AG04450 (cell line): ENCODE data around the gene PSMC1. TPM values are rescaled to one million over a fixed set of nuclear protein-coding genes. Genes with fewer than 3 reads are reported as not detected.

Experiments
- CTCF ChIA-PET: fragments of 300-600, 350-600 bp; formaldehyde crosslinking; extraction: SDS; loops from one replicate; lab custom pipeline; 2022; ENCODE audit warnings: antibody characterized with exemption, inconsistent platforms; lab: Charles Lee
- POLR2A ChIA-PET: fragments of 350-600 bp; formaldehyde crosslinking; extraction: SDS; loops from one replicate; lab custom pipeline; 2021; ENCODE audit warnings: antibody characterized with exemption, inconsistent platforms; lab: Yijun Ruan, JAX
- DNase-seq: peaks from one replicate; pipeline ENCODE4 v3.0.0-alpha.2; 2011; ENCODE audit warnings: low read depth, low spot score
- H3K27ac ChIP-seq: one replicate; pipeline ENCODE4 v1.5.1; 2012; ENCODE audit warnings: low read depth, low read length, control low read depth
- H3K27me3 ChIP-seq: one replicate; pipeline ENCODE4 v1.6.0; 2012; ENCODE audit warnings: low read length; ENCODE audit not compliant: control insufficient read depth, insufficient read depth
- H3K4me3 ChIP-seq: 2 replicates; pipeline ENCODE4 v1.5.1; 2011; ENCODE audit warnings: mild to moderate bottlenecking, low read depth, low read length, control low read depth
- H3K9me3 ChIP-seq: 2 replicates; pipeline ENCODE4 v1.5.1; 2012; ENCODE audit warnings: low read length; ENCODE audit not compliant: control insufficient read depth, insufficient read depth
- polyA plus RNA-seq: library from polyadenylated mRNA; depleted of rRNA; stranded (reverse); fragments of >200 nt; gene quantifications from 2 replicates; pipeline ENCODE4 v1.2.3, GENCODE V29; 2011; rRNA removed
- TF ChIP-seq, protein P1 (sequence below): IDR thresholded peaks from 2 replicates; pipeline ENCODE4 v1.5.1; 2011; ENCODE audit warnings: low read depth, low read length, control low read depth, inconsistent platforms

Gene PSMC1
- polyA plus RNA-seq, 1 experiment, result 228 TPM

DNA sequence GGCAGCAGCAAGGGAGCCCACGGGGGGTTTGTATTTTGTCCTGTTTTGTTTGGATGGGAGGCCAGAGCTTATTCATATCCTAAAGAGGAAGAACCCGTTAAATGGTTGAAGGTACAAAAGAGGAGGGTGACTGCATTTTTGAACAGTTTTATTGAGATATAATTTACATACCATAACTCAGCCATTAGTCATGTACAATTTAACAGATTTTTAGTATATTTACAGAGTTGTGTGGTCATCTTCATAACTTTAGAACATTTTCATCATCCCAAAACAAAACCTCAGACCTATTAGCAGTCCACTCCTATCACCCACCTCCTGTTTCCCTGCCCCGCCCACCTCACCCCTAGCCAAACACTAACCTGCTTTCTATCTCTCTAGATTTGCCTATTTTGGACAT lies 62.8 kb downstream of the PSMC1 start:
- ChIA-PET CTCF (interaction anchor here (0.7 to 2.8 kb wide), 4 partner anchors 11 to 659 kb away, joined by 4 to 15 read pairs (median 6); no protein-coding TSS in a partner anchor), POLR2A (interaction anchor here (0.6 kb wide), 1 partner anchor 162 kb away, joined by 8 read pairs; no protein-coding TSS in a partner anchor)
- no peak overlapping the region for H3K27ac ChIP-seq
- H3K9me3 ChIP-seq, result no peaks in the 10 kb centered on the region
- H3K4me3 ChIP-seq, result no peak overlapping the region
- DNase-seq, result no peak
- no peaks in the 10 kb centered on the region for H3K27me3 ChIP-seq
- TF ChIP-seq, protein P1, sequence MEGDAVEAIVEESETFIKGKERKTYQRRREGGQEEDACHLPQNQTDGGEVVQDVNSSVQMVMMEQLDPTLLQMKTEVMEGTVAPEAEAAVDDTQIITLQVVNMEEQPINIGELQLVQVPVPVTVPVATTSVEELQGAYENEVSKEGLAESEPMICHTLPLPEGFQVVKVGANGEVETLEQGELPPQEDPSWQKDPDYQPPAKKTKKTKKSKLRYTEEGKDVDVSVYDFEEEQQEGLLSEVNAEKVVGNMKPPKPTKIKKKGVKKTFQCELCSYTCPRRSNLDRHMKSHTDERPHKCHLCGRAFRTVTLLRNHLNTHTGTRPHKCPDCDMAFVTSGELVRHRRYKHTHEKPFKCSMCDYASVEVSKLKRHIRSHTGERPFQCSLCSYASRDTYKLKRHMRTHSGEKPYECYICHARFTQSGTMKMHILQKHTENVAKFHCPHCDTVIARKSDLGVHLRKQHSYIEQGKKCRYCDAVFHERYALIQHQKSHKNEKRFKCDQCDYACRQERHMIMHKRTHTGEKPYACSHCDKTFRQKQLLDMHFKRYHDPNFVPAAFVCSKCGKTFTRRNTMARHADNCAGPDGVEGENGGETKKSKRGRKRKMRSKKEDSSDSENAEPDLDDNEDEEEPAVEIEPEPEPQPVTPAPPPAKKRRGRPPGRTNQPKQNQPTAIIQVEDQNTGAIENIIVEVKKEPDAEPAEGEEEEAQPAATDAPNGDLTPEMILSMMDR, result no peak

GRCh38 chr14:90319634-90320541 lies 63.5 kb downstream of the PSMC1 start:
- CTCF ChIA-PET, result interaction anchor here (0.7 to 2.8 kb wide), 4 partner anchors 12 to 660 kb away, joined by 4 to 15 read pairs (median 6); no protein-coding TSS in a partner anchor
- DNase-seq, result no peak
- no peaks in the 10 kb centered on the region for H3K27me3 ChIP-seq
- H3K4me3 ChIP-seq, result no peak overlapping the region
- TF ChIP-seq, protein P1, result no peak
- H3K9me3 ChIP-seq, result no peaks in the 10 kb centered on the region
- POLR2A ChIA-PET, result interaction anchor here (0.6 kb wide), 1 partner anchor 162 kb away, joined by 8 read pairs; no protein-coding TSS in a partner anchor
- H3K27ac ChIP-seq, result no peak overlapping the region

- Histone ChIP-seq H3K27me3 (no peaks in the 10 kb centered on the region), H3K4me3 (no peak overlapping the region), H3K9me3 (no peaks in the 10 kb centered on the region), H3K27ac (no peak overlapping the region)
- no peak for DNase-seq
- TF ChIP-seq, protein P1, result no peak
- CTCF ChIA-PET, result interaction anchor here (1.0 kb wide), 1 partner anchor 33 kb away, joined by 3 read pairs; no protein-coding TSS in a partner anchor
- POLR2A ChIA-PET, result interaction anchor here (0.7 kb wide), 1 partner anchor 224 kb away, joined by 4 read pairs; no protein-coding TSS in a partner anchor
Measured at GRCh38 chr14:90321891-90322290, 65.5 kb downstream of the PSMC1 start.

Other genes with a start within 250 kb of the PSMC1 start
- gene KCNK13, start 194.6 kb upstream of the PSMC1 start, polyA plus RNA-seq, result not detected in 2 replicates
- gene NRDE2, start 75.4 kb downstream of the PSMC1 start, polyA plus RNA-seq, result 6.9 and 7.3 TPM in 2 replicates
- gene CALM1, start 140.5 kb downstream of the PSMC1 start, polyA plus RNA-seq, result 378 and 549 TPM in 2 replicates